ENCODE data around the gene THBD.

DNA sequence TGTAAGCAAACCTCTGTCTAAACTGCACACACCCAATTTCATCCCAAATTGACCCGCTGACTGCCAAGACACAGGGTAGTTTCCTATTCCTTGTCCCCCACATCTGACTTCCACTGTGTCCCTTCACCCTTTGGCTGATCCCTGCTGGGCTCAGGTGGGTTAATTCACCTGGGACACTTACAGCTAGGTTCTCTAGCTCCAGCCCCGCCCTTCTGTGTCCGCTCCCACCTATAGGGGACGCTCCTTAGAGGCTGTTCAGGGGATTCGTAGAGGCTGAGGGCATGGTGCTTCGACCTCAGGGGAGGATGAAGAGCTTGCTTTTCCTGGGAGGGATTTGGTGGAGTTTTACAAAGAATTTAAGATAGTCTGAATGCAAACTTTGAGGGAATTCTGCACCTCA is 40.7 kb upstream of the THBD start:
- TF ChIP-seq, protein P1, sequence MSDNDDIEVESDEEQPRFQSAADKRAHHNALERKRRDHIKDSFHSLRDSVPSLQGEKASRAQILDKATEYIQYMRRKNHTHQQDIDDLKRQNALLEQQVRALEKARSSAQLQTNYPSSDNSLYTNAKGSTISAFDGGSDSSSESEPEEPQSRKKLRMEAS (IDR thresholded peaks at IDR 0.05): no peak
- TF ChIP-seq EP300 (IDR thresholded peaks at IDR 0.05; ENCODE audit: borderline replicate concordance) (no peak), CREB1 (IDR thresholded peaks at IDR 0.05; ENCODE audit: low read depth) (no peak), TAF1 (IDR thresholded peaks at IDR 0.05; ENCODE audit: low read depth) (no peak), RAD21 (IDR thresholded peaks at IDR 0.05; ENCODE audit: low read depth) (no peak), CEBPB (IDR thresholded peaks at IDR 0.05) (no peak), ZBTB7A (IDR thresholded peaks at IDR 0.05; ENCODE audit: low read depth) (no peak), YY1 (IDR thresholded peaks at IDR 0.05; ENCODE audit: low read depth) (no peak)
- TF ChIP-seq, protein P2, sequence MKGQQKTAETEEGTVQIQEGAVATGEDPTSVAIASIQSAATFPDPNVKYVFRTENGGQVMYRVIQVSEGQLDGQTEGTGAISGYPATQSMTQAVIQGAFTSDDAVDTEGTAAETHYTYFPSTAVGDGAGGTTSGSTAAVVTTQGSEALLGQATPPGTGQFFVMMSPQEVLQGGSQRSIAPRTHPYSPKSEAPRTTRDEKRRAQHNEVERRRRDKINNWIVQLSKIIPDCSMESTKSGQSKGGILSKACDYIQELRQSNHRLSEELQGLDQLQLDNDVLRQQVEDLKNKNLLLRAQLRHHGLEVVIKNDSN (IDR thresholded peaks at IDR 0.05): no peak
- TF ChIP-seq, protein P3, sequence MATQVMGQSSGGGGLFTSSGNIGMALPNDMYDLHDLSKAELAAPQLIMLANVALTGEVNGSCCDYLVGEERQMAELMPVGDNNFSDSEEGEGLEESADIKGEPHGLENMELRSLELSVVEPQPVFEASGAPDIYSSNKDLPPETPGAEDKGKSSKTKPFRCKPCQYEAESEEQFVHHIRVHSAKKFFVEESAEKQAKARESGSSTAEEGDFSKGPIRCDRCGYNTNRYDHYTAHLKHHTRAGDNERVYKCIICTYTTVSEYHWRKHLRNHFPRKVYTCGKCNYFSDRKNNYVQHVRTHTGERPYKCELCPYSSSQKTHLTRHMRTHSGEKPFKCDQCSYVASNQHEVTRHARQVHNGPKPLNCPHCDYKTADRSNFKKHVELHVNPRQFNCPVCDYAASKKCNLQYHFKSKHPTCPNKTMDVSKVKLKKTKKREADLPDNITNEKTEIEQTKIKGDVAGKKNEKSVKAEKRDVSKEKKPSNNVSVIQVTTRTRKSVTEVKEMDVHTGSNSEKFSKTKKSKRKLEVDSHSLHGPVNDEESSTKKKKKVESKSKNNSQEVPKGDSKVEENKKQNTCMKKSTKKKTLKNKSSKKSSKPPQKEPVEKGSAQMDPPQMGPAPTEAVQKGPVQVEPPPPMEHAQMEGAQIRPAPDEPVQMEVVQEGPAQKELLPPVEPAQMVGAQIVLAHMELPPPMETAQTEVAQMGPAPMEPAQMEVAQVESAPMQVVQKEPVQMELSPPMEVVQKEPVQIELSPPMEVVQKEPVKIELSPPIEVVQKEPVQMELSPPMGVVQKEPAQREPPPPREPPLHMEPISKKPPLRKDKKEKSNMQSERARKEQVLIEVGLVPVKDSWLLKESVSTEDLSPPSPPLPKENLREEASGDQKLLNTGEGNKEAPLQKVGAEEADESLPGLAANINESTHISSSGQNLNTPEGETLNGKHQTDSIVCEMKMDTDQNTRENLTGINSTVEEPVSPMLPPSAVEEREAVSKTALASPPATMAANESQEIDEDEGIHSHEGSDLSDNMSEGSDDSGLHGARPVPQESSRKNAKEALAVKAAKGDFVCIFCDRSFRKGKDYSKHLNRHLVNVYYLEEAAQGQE (IDR thresholded peaks at IDR 0.05; ENCODE audit: low read depth): no peak

Measured in Ishikawa (cell line).